Measurements from ENCODE around the gene SLC47A2.

DNA sequence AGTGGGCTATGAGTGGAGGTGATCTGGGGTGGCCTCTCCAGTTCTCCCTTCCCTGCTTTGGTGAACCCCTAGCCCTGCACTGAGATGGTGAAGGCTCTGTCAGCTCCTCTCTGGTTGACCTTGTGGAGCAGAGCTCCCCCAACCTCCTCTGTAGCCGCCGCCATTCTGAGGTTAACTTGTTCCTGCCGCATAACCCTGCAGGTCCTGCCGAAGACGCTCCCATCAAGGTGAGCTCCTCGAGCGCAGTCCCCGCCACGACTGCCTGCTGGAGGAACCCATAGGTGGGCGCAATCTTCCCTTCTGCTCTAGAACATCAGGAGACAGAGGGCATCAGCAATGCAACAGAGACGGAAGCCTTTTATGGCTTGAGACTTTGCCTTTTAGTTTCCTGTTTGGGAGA, 15.2 kb upstream of the SLC47A2 start:
- no peak for TF ChIP-seq EP300 (IDR thresholded peaks at IDR 0.05)
- TF ChIP-seq POLR2A (IDR thresholded peaks at IDR 0.05), result no peak
- TF ChIP-seq, protein P1, sequence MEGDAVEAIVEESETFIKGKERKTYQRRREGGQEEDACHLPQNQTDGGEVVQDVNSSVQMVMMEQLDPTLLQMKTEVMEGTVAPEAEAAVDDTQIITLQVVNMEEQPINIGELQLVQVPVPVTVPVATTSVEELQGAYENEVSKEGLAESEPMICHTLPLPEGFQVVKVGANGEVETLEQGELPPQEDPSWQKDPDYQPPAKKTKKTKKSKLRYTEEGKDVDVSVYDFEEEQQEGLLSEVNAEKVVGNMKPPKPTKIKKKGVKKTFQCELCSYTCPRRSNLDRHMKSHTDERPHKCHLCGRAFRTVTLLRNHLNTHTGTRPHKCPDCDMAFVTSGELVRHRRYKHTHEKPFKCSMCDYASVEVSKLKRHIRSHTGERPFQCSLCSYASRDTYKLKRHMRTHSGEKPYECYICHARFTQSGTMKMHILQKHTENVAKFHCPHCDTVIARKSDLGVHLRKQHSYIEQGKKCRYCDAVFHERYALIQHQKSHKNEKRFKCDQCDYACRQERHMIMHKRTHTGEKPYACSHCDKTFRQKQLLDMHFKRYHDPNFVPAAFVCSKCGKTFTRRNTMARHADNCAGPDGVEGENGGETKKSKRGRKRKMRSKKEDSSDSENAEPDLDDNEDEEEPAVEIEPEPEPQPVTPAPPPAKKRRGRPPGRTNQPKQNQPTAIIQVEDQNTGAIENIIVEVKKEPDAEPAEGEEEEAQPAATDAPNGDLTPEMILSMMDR (IDR thresholded peaks at IDR 0.05), result no peak

Data from stomach (tissue), 4 donors.